CD4-positive, alpha-beta T cell treated with Interferon alpha-2 for 1 hour (primary cell): ENCODE results near the gene TMEM178B.

ENCODE experiments used
- DNase-seq, 2 donors: peaks; one replicate each; pipeline ENCODE4 v3.0.0-alpha.2; 2020 to 2022

TMEM178B gene

GRCh38 chr7:141481971-141482370 is 408.1 kb downstream of the TMEM178B start:
- DNase-seq = no peak

GRCh38 chr7:141483044-141483443 is 409.2 kb downstream of the TMEM178B start:
- DNase-seq = no peak

GRCh38 chr7:141484907-141485306 is 411.0 kb downstream of the TMEM178B start:
- DNase-seq = no peak

- no peak for DNase-seq
Observed at GRCh38 chr7:141486959-141487358, 413.1 kb downstream of the TMEM178B start.

GRCh38 chr7:141490474-141490873 is 416.6 kb downstream of the TMEM178B start:
- DNase-seq = no peak

GRCh38 chr7:141495057-141495456 is 421.2 kb downstream of the TMEM178B start:
- DNase-seq = no peak

GRCh38 chr7:141497391-141497790 is 423.5 kb downstream of the TMEM178B start:
- DNase-seq = no peak

GRCh38 chr7:141500608-141501007 is 426.7 kb downstream of the TMEM178B start:
- DNase-seq = no peak

GRCh38 chr7:141501451-141501850 is 427.6 kb downstream of the TMEM178B start:
- no peak for DNase-seq

GRCh38 chr7:141511316-141511675 is 437.4 kb downstream of the TMEM178B start:
- DNase-seq = no peak

- DNase-seq = no peak
Observed at GRCh38 chr7:141511676-141512396, 438.0 kb downstream of the TMEM178B start.

- DNase-seq = no peak
Observed at GRCh38 chr7:141512597-141512996, 438.7 kb downstream of the TMEM178B start.

- no peak for DNase-seq
Observed at GRCh38 chr7:141513720-141514119, 439.9 kb downstream of the TMEM178B start.

- no peak for DNase-seq
Observed at GRCh38 chr7:141515941-141516340, 442.1 kb downstream of the TMEM178B start.

- no peak for DNase-seq
Observed at GRCh38 chr7:141519623-141520022, 445.8 kb downstream of the TMEM178B start.

GRCh38 chr7:141522657-141523342 is 448.9 kb downstream of the TMEM178B start:
- no peak for DNase-seq

GRCh38 chr7:141525973-141526514 is 452.2 kb downstream of the TMEM178B start:
- no peak for DNase-seq

GRCh38 chr7:141527076-141527475 is 453.2 kb downstream of the TMEM178B start:
- no peak for DNase-seq

GRCh38 chr7:141528399-141528798 is 454.5 kb downstream of the TMEM178B start:
- DNase-seq = no peak
